Stomach (tissue), 9 donors: ENCODE results near the gene WWOX. TPM values are rescaled to one million over a fixed set of nuclear protein-coding genes. Genes with fewer than 3 reads are reported as not detected.
A peak's percentile ranks its signal among the peaks of the same experiment; 100 is the strongest.

Experiments
- DNase-seq, 2 donors: peaks; one replicate each; pipeline versions ENCODE4 v3.0.0 to v3.0.0-alpha.2; 2013 to 2019
- H3K27ac ChIP-seq, 5 donors: fragments of 200-600 bp in 4 of 5; sonication (generic) in 4 of 5; one replicate each; pipeline ENCODE4 v1.5.1; 2013 to 2019; ENCODE audit warnings: mild to moderate bottlenecking in 1 of 5, moderate library complexity in 1 of 5
- H3K27me3 ChIP-seq, 3 donors: fragments of 200-600 bp; sonication (generic); one replicate each; pipeline ENCODE4 v1.5.1; 2017 to 2019; ENCODE audit warnings: mixed run types in 1 of 3
- H3K36me3 ChIP-seq, 4 donors: fragments of 200-600 bp; sonication (generic); 1 replicate in 3 of 4; 2 replicates in 1 of 4; pipeline ENCODE4 v1.5.1; 2016 to 2019
- H3K4me1 ChIP-seq, 4 donors: fragments of 200-600 bp; sonication (generic); one replicate each; pipeline ENCODE4 v1.5.1; 2016 to 2019
- H3K4me3 ChIP-seq, 4 donors: fragments of 200-600 bp; sonication (generic) in 3 of 4; one replicate each; pipeline ENCODE4 v1.5.1; 2016 to 2019; ENCODE audit warnings: mild to moderate bottlenecking in 1 of 4
- H3K9me3 ChIP-seq, 4 donors: fragments of 200-600 bp; sonication (generic); one replicate each; pipeline ENCODE4 v1.5.1; 2016 to 2019
- EP300 ChIP-seq: sonication (generic); formaldehyde crosslinking; IDR thresholded peaks from one replicate; pipeline ENCODE4 v1.6.1; 2017; ENCODE audit warnings: antibody characterized with exemption
- POLR2A ChIP-seq, 4 donors: fragments of 450-650 bp; IDR thresholded peaks; one replicate each; pipeline ENCODE4 v1.6.1; 2016; ENCODE audit warnings: antibody characterized with exemption in 4 of 4, control low read depth in 2 of 4, mild to moderate bottlenecking in 1 of 4, moderate library complexity in 1 of 4
- POLR2AphosphoS5 ChIP-seq, 3 donors: sonication (generic); formaldehyde crosslinking; IDR thresholded peaks; one replicate each; pipeline ENCODE4 v1.6.1; 2016; ENCODE audit warnings: antibody characterized with exemption in 3 of 3
- whole genome bisulfite sequencing, 5 donors: extraction: QIAGEN DNeasy Blood & Tissue Kit in 3 of 5; methylation state at CpG; one replicate each; pipeline versions ENCODE4 v1.1.5 to v1.1.7; 2013 to 2018; 5-methylcytosine and 5-hydroxymethylcytosine counted together
- intact Hi-C: fragments of 100-400 bp; cut with DNase I; formaldehyde crosslinking; loops from one replicate; pipeline ENCODE4 v1.15.1; 2023; ENCODE audit warnings: low total_unique reads
- polyA plus RNA-seq, 3 donors: library from polyadenylated mRNA; stranded (reverse); fragments of 200-250 nt; gene quantifications; one replicate each; pipeline ENCODE4 v1.2.3, GENCODE V29; 2013
- total RNA-seq, 5 donors: library from RNA; depleted of rRNA; stranded (reverse); fragments of >200 nt; gene quantifications; one replicate each; pipeline versions ENCODE4 v1.1.0 to v1.2.3, GENCODE V29; 2014 to 2016
- TF ChIP-seq, protein P1 (sequence below), 7 experiments: fragments of 450-650 bp in 4 of 7; fragments of 200-600 bp in 3 of 7; sonication (generic) in 3 of 7; IDR thresholded peaks; one replicate each; pipeline ENCODE4 v1.5.1; 2016 to 2019; ENCODE audit warnings: antibody characterized with exemption in 7 of 7, control low read depth in 2 of 7, mild to moderate bottlenecking in 1 of 7
- donor health status: healthy with polysubstance abuse.
- donor health status: Bipolar disorder and iron deficiency.
- donor health status: healthy.

WWOX gene
- total and polyA plus RNA-seq, 8 donors: 7.7 to 129 (median 48.7) TPM

DNA sequence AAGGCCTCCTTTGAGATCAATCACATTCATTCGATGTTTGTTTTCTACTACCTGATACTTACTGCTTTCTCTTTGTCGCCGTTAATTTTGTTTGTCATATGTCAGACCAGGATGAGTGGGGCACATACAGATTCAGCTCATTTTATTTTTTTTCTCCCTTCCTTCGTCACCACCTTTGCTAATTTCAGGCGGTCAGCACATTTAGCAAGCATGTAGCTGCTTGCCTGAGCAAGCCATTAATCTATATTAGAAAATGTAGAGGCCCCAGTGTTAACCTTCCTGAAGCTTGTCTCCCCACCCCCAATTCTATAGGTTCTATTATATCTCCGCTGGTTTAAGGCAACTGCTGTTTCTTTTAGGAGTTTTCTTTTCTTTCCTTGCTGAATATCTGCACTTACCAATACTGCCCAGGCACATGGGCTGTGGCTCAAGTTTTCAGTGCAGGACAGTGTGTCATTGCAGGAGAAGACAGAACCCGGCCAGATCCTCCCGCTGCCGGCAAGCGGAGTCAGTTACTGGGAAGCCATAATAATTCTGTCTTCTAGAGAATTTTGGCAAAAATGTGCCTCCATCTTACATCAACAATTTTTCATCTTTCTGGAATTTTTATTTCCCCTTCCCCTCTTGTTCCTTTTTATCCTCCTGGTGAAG lies 714.3 kb downstream of the WWOX start:
- no peak overlapping the region for H3K4me3 ChIP-seq
- DNase-seq: no peak
- H3K9me3 ChIP-seq: no peaks in the 10 kb centered on the region
- 71 to 82% (median 75%) methylated on average over 10 of the region's 10 CpGs for WGBS, 5 donors
- intact Hi-C loops: no loop called here
- H3K27ac ChIP-seq: no peak overlapping the region
- H3K36me3 ChIP-seq: no peaks in the 10 kb centered on the region
- H3K4me1 ChIP-seq: peaks cover 6 to 27% (median 11%) of the 10 kb centered on the region in 4 donors
- no peaks in the 10 kb centered on the region for H3K27me3 ChIP-seq
- TF ChIP-seq EP300 (no peak), POLR2A (IDR thresholded peaks at IDR 0.05) (no peak), POLR2AphosphoS5 (IDR thresholded peaks at IDR 0.05) (no peak)
- TF ChIP-seq, protein P1, sequence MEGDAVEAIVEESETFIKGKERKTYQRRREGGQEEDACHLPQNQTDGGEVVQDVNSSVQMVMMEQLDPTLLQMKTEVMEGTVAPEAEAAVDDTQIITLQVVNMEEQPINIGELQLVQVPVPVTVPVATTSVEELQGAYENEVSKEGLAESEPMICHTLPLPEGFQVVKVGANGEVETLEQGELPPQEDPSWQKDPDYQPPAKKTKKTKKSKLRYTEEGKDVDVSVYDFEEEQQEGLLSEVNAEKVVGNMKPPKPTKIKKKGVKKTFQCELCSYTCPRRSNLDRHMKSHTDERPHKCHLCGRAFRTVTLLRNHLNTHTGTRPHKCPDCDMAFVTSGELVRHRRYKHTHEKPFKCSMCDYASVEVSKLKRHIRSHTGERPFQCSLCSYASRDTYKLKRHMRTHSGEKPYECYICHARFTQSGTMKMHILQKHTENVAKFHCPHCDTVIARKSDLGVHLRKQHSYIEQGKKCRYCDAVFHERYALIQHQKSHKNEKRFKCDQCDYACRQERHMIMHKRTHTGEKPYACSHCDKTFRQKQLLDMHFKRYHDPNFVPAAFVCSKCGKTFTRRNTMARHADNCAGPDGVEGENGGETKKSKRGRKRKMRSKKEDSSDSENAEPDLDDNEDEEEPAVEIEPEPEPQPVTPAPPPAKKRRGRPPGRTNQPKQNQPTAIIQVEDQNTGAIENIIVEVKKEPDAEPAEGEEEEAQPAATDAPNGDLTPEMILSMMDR (IDR thresholded peaks at IDR 0.05): no peak

DNA sequence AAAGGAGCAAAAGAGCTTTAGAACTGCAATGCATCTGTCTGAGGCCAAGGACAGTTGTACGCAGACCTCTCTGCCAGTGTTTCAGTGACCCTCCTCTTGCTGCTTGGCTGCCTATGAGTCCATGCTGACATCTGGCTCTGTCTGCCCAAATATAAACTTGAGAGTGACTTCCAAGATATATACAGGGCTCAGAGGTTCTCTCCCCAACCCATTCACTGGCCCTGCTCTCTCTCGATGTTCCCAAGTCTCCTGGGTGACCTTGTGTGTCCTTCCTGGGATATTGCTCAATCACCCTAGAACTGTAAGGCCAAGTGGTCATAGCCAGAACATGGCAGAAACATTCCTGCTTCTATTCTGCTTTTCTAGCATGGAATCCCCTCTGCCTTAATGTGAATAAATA lies 716.3 kb downstream of the WWOX start:
- TF ChIP-seq POLR2AphosphoS5 (IDR thresholded peaks at IDR 0.05) (peak in 1 of 3 donors; percentile 51), EP300 (no peak)
- no peaks in the 10 kb centered on the region for H3K36me3 ChIP-seq
- WGBS, 5 donors: 48 to 74% (median 70%) methylated on average over 2 of the region's 2 CpGs
- no peak overlapping the region for H3K4me3 ChIP-seq
- no peak for DNase-seq
- peak overlapping the region in 4 of 5 donors; percentile 56 to 73 (median 64) for H3K27ac ChIP-seq
- peaks cover 6 to 27% (median 11%) of the 10 kb centered on the region in 4 donors for H3K4me1 ChIP-seq
- intact Hi-C loops: no loop called here
- no peaks in the 10 kb centered on the region for H3K27me3 ChIP-seq
- no peaks in the 10 kb centered on the region for H3K9me3 ChIP-seq

- WGBS, 5 donors: 25 to 35% (median 32%) methylated on average over 2 of the region's 2 CpGs
- Histone ChIP-seq H3K27ac (peak overlapping the region in 4 of 5 donors; percentile 7 to 73 (median 60)), H3K36me3 (no peaks in the 10 kb centered on the region), H3K27me3 (no peaks in the 10 kb centered on the region), H3K9me3 (no peaks in the 10 kb centered on the region), H3K4me3 (no peak overlapping the region), H3K4me1 (peaks cover 6 to 27% (median 11%) of the 10 kb centered on the region in 4 donors)
- TF ChIP-seq POLR2A (IDR thresholded peaks at IDR 0.05) (no peak), POLR2AphosphoS5 (IDR thresholded peaks at IDR 0.05) (peak in 2 of 3 donors; percentile 37 to 55), EP300 (no peak)
- TF ChIP-seq, protein P1 (IDR thresholded peaks at IDR 0.05): no peak
- peak in 1 of 2 donors; percentile 53 for DNase-seq
- intact Hi-C loops: no loop called here
Measured at GRCh38 chr16:78816499-78817195, 717.2 kb downstream of the WWOX start.

DNA sequence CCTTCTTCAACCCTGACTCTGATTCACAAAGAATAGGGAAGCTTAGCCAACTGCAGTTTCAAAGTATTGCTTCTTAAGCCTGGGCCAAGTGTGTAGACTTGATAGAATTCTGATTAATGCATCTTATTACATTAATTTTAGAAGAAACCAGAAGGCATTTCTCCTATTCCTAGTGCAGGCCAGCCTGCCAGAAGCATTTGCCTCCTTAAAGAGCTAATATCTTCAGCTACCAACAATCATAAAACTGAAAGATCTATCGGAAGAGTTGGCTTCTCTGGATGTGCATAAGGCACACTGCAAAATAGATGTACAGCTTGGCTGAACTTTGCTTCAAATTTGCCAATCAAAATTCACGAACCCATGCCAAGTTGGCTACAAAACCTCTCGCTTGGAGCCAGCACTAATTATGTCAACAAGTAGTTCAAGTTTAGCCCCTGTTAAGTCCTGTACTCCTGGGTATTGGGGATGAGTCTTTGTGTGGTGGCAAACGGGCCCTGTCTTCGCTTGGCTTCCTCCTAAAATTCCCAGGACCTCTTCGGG lies 717.8 kb downstream of the WWOX start:
- WGBS, 5 donors: 49 to 61% (median 53%) methylated on average over 6 of the region's 6 CpGs
- Histone ChIP-seq H3K27ac (peak overlapping the region in 3 of 5 donors; percentile 48 to 63 (median 53)), H3K4me1 (peaks cover 6 to 27% (median 11%) of the 10 kb centered on the region in 4 donors), H3K9me3 (no peaks in the 10 kb centered on the region), H3K36me3 (no peaks in the 10 kb centered on the region), H3K4me3 (no peak overlapping the region), H3K27me3 (no peaks in the 10 kb centered on the region)
- DNase-seq: peak in 1 of 2 donors; percentile 57
- TF ChIP-seq, protein P1 (IDR thresholded peaks at IDR 0.05): no peak
- TF ChIP-seq POLR2A (IDR thresholded peaks at IDR 0.05) (no peak), EP300 (no peak), POLR2AphosphoS5 (IDR thresholded peaks at IDR 0.05) (no peak)
- intact Hi-C loops: no loop called here
